Common myeloid progenitor, CD34-positive (primary cell): ENCODE data around the gene NTSR2.

Source experiments
- CTCF ChIA-PET: fragments of 350-600 bp; sonication (Branson Sonifier 250); formaldehyde crosslinking; loops from one replicate; lab custom pipeline; 2021; ENCODE audit warnings: antibody characterized with exemption; lab: Charles Lee
- POLR2A ChIA-PET: fragments of 350-600 bp; sonication (Branson Sonifier 250); formaldehyde crosslinking; loops from one replicate; lab custom pipeline; 2021; ENCODE audit warnings: antibody characterized with exemption; lab: Charles Lee
- DNase-seq, 3 donors: peaks; one replicate each; pipeline versions ENCODE4 v3.0.0 to v3.0.0-alpha.2; 2013
- H3K27ac ChIP-seq, 2 experiments: 1 replicate in 1 of 2; 2 replicates in 1 of 2; pipeline ENCODE4 v1.7.0; 2013; ENCODE audit warnings: inconsistent platforms in 2 of 2, low read length in 2 of 2, mild to moderate bottlenecking in 2 of 2, low read depth in 1 of 2, moderate library complexity in 1 of 2; ENCODE audit not compliant: severe bottlenecking in 2 of 2, insufficient read depth in 1 of 2, poor library complexity in 1 of 2
- H3K27me3 ChIP-seq, 5 experiments: replicated peaks in 2 of 5; 1 replicate in 3 of 5; 2 replicates in 2 of 5; pipeline versions ENCODE4 v1.6.1 to v1.7.0; 2013; ENCODE audit warnings: low read length in 4 of 5, mild to moderate bottlenecking in 2 of 5, moderate library complexity in 2 of 5, inconsistent platforms in 1 of 5; ENCODE audit not compliant: insufficient read depth in 5 of 5, control insufficient read depth in 4 of 5
- H3K36me3 ChIP-seq, 4 experiments: 1 replicate in 2 of 4; 2 replicates in 2 of 4; pipeline versions ENCODE4 v1.6.1 to v1.7.0; 2013; ENCODE audit warnings: low read length in 3 of 4, control low read depth in 1 of 4, mild to moderate bottlenecking in 1 of 4; ENCODE audit not compliant: control insufficient read depth in 4 of 4, insufficient read depth in 4 of 4
- H3K4me1 ChIP-seq, 4 experiments: 1 replicate in 3 of 4; 2 replicates in 1 of 4; pipeline versions ENCODE4 v1.6.1 to v1.7.1; 2013; ENCODE audit warnings: low read length in 3 of 4, mild to moderate bottlenecking in 3 of 4, control low read depth in 1 of 4, inconsistent platforms in 1 of 4, moderate library complexity in 1 of 4; ENCODE audit not compliant: control insufficient read depth in 4 of 4, insufficient read depth in 4 of 4; ENCODE audit errors: control extremely low read depth in 1 of 4
- H3K4me3 ChIP-seq, 7 experiments: 1 replicate in 4 of 7; 2 replicates in 3 of 7; pipeline versions ENCODE4 v1.5.1 to v1.7.0; 2013; ENCODE audit warnings: mild to moderate bottlenecking in 7 of 7, low read length in 6 of 7, moderate library complexity in 6 of 7, inconsistent platforms in 2 of 7, low read depth in 2 of 7, control low read depth in 1 of 7; ENCODE audit not compliant: insufficient read depth in 4 of 7, control insufficient read depth in 1 of 7; ENCODE audit errors: extremely low read depth in 1 of 7
- H3K9me3 ChIP-seq, 5 experiments: 1 replicate in 4 of 5; 2 replicates in 1 of 5; pipeline versions ENCODE4 v1.6.1 to v1.7.1; 2013; ENCODE audit warnings: low read length in 4 of 5, mild to moderate bottlenecking in 2 of 5, inconsistent platforms in 1 of 5, low read depth in 1 of 5, moderate library complexity in 1 of 5; ENCODE audit not compliant: control insufficient read depth in 4 of 5, insufficient read depth in 2 of 5; ENCODE audit errors: control extremely low read depth in 1 of 5
- WGBS: methylation state at CpG from one replicate; pipeline ENCODE4 v1.1.5; 2013; ENCODE audit not compliant: insufficient coverage; 5-methylcytosine and 5-hydroxymethylcytosine counted together

The NTSR2 gene

DNA sequence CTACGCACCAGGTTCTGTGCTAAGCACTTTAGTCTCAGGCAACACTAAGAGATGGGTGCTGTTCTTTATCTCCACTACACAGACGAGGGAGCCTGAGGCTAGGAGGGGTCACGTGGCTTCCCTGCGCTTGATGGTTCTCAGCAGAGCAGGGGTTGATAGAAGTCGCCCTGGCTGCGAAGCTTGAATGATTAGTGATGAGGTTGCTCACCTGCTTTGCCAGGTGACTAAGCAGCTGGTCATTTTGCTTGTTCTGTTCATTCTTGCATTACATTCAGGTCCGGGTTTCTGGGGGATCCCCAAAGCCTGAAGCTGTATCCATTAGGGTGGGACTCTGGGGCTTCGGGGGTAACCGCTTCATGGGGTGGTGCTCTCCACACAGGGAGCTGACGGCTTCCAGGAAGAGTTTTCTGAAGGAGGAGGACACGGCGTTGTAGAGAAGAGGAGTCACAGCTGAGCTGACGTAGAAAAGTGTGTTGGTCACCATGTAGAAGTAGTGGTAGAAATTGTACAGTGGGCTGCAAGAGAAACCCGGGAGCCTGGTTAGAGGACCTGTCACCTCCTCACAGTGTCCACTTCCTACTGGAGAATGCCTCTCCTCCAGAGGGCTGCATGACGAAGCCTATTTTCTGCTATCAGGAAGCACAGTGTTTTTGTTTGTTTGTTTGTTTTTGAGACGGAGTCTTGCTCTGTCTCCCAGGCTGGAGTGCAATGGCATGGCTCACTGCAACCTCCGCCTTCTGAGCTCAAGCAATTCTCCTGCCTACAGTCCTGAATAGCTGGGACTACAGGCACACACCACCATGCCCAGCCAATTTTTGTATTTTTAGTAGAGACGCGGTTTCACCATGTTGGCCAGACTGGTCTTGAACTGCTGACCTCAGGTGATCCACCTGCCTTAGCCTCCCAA, 11.5 kb downstream of the NTSR2 start:
- POLR2A ChIA-PET = no interaction called here

DNA sequence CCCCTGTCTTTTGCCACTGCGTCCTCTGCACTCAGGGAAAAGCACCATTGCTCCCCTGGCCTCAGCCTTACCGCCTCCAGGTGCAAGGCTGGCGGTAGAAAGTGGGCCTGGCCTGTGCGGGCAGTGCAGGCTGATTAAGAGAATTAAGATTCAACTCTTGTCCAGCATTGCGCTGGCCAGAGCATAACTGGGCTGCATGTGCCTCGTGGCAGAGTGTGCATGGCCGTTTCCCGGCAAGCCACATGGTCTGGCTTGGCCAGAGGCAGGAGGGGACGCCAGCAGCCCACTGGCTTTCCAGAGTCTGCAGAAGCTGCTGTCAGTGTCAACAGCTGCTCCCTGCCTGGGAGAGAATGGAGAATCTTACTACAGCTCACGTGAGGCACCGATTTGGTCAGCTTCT, 12.3 kb downstream of the NTSR2 start:
- CTCF ChIA-PET = no interaction called here

More for the DNA sequence above, 11.5 kb downstream of the NTSR2 start:
- CTCF ChIA-PET = interaction anchor here (0.8 kb wide), 1 partner anchor 100 kb away, joined by 3 read pairs; no protein-coding TSS in a partner anchor
- whole genome bisulfite sequencing = 93% methylated on average over 14 of the region's 19 CpGs
- DNase-seq = no peak
- H3K27me3 ChIP-seq = peaks cover 0 to 20% (median 11%) of the 10 kb centered on the region in 5 experiments
- no peak overlapping the region for H3K27ac ChIP-seq
- H3K9me3 ChIP-seq = peaks cover 0 to 6% (median 3%) of the 10 kb centered on the region in 5 experiments
- H3K4me3 ChIP-seq = no peak overlapping the region
- H3K4me1 ChIP-seq = no peaks in the 10 kb centered on the region
- H3K36me3 ChIP-seq = no peaks in the 10 kb centered on the region

DNA sequence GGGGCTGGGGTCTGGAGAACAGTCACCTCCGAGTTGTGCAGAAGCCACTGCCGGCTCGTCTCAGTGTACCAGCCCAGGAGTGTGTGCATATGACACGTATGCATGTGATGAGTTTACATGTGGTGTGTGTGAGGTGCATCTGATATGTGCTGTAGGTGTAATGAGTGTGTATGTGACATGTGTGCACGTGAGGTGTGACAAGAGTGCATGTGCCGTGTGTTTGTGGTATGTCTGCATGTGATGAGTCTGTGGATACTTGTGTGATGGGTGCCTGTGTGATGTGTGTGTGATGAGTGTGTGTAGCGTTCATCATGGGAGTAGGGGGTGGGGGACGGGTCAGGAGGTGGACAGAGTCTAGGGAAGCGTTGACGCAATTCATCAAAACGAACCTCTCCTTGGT, 12.8 kb downstream of the NTSR2 start:
- no peak overlapping the region for H3K4me3 ChIP-seq
- no peak for DNase-seq
- POLR2A ChIA-PET = no interaction called here
- peaks cover 0 to 2% (median 0%) of the 10 kb centered on the region in 5 experiments for H3K9me3 ChIP-seq
- H3K27me3 ChIP-seq = peaks cover 0 to 20% (median 11%) of the 10 kb centered on the region in 5 experiments
- no peaks in the 10 kb centered on the region for H3K36me3 ChIP-seq
- WGBS = 100% methylated on average over 6 of the region's 11 CpGs
- CTCF ChIA-PET = interaction anchor here (1.2 kb wide), 1 partner anchor 8 kb away, joined by 3 read pairs; no protein-coding TSS in a partner anchor
- no peaks in the 10 kb centered on the region for H3K4me1 ChIP-seq
- H3K27ac ChIP-seq = no peak overlapping the region

More for the DNA sequence above, 12.3 kb downstream of the NTSR2 start:
- Histone ChIP-seq H3K36me3 (no peaks in the 10 kb centered on the region), H3K9me3 (peaks cover 0 to 3% (median under 1%) of the 10 kb centered on the region in 5 experiments), H3K4me3 (no peak overlapping the region), H3K27ac (no peak overlapping the region), H3K27me3 (peaks cover 0 to 20% (median 11%) of the 10 kb centered on the region in 5 experiments), H3K4me1 (no peaks in the 10 kb centered on the region)
- WGBS = 90% methylated on average over 11 of the region's 11 CpGs
- POLR2A ChIA-PET = no interaction called here
- DNase-seq = no peak

DNA sequence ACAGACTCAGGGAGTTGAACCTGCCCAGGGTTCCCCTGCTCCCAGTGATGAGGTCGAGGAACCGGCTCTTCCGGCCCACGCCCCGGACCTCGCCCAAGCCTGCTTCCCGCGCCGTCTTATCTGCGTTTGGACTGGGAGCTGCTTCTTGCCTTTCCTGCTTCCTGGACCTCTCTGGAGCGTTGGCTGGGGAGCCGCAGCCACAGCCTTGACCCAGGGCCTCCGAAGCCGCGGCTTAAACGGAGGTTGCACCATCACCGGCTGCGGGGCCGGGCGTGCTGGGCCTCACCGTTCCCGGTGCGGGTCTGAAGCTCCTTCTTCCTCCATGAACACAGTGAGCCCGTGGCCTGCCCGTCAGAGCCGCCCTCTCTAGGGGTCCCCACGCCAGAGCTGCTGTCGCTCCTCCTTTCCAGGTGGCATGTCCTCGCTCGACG, 13.3 kb downstream of the NTSR2 start:
- ChIA-PET CTCF (interaction anchor here (1.0 to 1.2 kb wide), 2 partner anchors 9 to 26 kb away, joined by 3 read pairs; no protein-coding TSS in a partner anchor), POLR2A (no interaction called here)
- Histone ChIP-seq H3K36me3 (no peaks in the 10 kb centered on the region), H3K4me1 (no peaks in the 10 kb centered on the region), H3K9me3 (no peaks in the 10 kb centered on the region), H3K27ac (no peak overlapping the region), H3K4me3 (no peak overlapping the region), H3K27me3 (peaks cover 0 to 18% (median 7%) of the 10 kb centered on the region in 5 experiments)
- WGBS = 92% methylated on average over 25 of the region's 31 CpGs
- DNase-seq = no peak

DNA sequence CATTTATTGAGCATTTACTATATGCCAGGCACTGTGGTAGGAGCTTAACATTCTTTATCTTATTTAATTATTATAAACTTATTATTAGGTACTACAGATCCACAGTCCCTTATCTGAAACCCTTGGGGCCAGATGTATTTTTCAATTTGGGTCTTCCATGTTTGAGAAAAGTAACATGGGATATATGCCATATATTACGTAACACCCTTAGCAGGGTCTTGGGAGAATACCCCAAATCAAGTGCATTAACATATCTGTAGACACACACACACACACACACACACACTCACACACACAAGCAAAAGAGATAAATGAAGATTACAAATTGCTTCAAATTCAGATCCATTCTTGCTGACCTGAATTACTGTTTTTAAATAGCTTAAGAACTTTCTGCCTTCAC, 13.7 kb downstream of the NTSR2 start:
- H3K4me1 ChIP-seq = no peaks in the 10 kb centered on the region
- no peak overlapping the region for H3K27ac ChIP-seq
- CTCF ChIA-PET = interaction anchor here (1.0 to 1.2 kb wide), 2 partner anchors 9 to 26 kb away, joined by 3 read pairs; no protein-coding TSS in a partner anchor
- no peaks in the 10 kb centered on the region for H3K9me3 ChIP-seq
- no peak overlapping the region for H3K4me3 ChIP-seq
- peaks cover 0 to 18% (median 4%) of the 10 kb centered on the region in 5 experiments for H3K27me3 ChIP-seq
- POLR2A ChIA-PET = no interaction called here
- no peaks in the 10 kb centered on the region for H3K36me3 ChIP-seq
- WGBS = no CpG with 5 or more reads among the region's 1 CpG
- no peak for DNase-seq

DNA sequence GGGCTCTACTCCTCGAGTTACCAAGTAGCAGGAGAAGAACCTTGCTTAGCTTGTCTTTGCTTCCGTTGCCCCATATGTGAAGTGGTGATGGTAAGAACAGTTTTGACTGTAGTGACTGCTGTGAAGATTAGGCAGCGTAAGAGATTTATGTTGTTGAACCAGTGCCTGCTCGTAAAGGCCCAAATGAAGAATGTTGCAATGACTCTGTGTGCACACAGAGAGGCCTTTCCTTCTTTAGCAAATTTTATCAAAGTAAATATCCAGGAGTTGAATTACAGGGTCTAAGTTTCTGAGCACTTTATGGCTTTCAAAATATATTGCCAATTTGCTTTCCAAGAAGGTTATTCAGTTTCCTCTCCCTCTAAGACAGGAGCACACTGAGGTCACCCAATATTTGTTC, 14.5 kb downstream of the NTSR2 start:
- no peak overlapping the region for H3K27ac ChIP-seq
- no peak for DNase-seq
- no peaks in the 10 kb centered on the region for H3K4me1 ChIP-seq
- no peak overlapping the region for H3K4me3 ChIP-seq
- 93% methylated on average over 4 of the region's 4 CpGs for WGBS
- H3K9me3 ChIP-seq = no peaks in the 10 kb centered on the region
- H3K36me3 ChIP-seq = no peaks in the 10 kb centered on the region
- CTCF ChIA-PET = interaction anchor here (1.0 kb wide), 1 partner anchor 25 kb away, joined by 3 read pairs; no protein-coding TSS in a partner anchor
- POLR2A ChIA-PET = no interaction called here
- H3K27me3 ChIP-seq = peaks cover 0 to 16% (median 3%) of the 10 kb centered on the region in 5 experiments

DNA sequence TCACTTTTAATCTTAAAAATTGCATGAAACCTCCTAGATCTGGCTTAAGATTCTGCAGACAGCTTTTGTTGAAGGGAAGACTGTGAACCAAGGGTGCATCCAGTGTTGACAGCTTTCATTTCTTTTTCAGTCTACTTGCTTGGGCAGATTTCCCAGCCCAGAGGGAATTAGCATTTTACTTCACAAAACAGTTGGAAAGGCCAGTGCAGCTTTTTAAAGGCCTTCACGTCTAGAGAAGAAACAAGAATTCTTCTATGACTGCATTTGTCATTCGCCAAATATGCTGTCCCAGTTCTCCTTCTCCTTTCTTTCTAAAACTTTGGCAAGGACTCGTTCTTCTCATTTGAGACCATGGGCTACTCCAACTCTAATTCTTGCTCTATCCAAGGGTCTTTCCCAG, 17.4 kb downstream of the NTSR2 start:
- 75% methylated on average over 2 of the region's 3 CpGs for WGBS
- Histone ChIP-seq H3K36me3 (no peaks in the 10 kb centered on the region), H3K4me1 (no peaks in the 10 kb centered on the region), H3K4me3 (no peak overlapping the region), H3K27me3 (peaks cover 0 to 10% (median 0%) of the 10 kb centered on the region in 5 experiments), H3K27ac (no peak overlapping the region), H3K9me3 (no peaks in the 10 kb centered on the region)
- DNase-seq = no peak
- POLR2A ChIA-PET = no interaction called here
- CTCF ChIA-PET = no interaction called here
